ENCODE results near the gene CYLD.

CYLD gene

DNA sequence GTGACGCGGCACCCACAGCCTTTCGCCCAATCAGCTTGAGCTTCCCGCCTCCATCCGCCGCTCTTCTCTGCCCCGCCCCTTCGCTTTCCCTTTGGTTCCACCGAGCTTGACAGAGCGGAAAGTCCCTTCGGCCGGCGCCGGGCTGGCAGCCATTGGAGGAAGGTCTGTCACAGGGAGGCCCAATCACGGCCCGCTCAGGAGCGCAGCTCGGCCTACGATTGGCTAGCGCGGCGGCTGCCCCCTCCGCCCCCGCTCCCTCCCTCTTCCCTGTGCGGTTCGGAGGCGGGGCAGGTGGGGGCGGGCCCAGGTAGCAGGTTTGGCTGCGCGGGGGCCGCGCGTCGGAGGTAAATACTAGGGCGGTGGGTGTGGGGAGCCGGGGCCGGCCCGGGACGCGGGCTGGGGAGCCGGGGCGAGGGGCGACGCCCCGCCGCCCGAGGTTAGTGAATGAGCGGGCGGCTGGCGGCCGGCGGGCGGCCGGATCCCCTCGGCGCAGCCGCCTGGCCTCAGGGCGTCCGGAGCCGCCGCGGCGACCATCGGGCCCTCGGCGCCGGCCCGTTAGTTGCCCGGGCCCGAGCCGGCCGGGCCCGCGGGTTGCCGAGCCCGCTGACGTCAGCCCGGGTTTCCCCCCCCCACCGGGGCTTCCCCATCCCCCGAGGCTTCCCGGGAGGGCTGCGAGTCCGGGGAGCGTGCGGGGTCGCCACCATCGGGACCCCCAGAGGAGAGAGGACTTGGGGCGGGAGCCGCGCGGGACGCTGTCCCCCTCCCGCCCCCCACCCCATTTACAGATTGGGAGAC lies at the start of gene CYLD:
TSS of gene CYLD (plus strand) at position 306 of the 795 bp plus-strand sequence. CDS start 7,613 bp downstream, outside the sequence.
- DNase-seq = peak; percentile 99

DNA sequence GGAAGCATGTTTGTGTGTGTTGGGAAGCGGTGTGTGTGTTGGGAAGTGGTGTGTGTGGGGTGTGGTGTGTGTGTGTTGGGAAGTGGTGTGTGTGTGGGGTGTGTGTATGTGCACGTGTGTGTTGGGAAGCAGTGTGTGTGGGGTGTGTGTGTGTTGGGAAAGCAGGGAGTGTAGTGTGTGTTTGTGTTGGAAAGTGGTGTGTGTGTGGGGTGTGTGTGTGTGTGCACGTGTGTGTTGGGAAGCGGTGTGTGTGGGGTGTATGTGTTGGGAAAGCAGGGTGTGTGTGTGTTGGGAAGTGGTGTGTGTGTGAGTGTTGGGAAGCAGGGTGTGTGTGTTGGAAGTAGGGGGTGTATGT lies 49.3 kb upstream of the CYLD start:
- DNase-seq = no peak

DNA sequence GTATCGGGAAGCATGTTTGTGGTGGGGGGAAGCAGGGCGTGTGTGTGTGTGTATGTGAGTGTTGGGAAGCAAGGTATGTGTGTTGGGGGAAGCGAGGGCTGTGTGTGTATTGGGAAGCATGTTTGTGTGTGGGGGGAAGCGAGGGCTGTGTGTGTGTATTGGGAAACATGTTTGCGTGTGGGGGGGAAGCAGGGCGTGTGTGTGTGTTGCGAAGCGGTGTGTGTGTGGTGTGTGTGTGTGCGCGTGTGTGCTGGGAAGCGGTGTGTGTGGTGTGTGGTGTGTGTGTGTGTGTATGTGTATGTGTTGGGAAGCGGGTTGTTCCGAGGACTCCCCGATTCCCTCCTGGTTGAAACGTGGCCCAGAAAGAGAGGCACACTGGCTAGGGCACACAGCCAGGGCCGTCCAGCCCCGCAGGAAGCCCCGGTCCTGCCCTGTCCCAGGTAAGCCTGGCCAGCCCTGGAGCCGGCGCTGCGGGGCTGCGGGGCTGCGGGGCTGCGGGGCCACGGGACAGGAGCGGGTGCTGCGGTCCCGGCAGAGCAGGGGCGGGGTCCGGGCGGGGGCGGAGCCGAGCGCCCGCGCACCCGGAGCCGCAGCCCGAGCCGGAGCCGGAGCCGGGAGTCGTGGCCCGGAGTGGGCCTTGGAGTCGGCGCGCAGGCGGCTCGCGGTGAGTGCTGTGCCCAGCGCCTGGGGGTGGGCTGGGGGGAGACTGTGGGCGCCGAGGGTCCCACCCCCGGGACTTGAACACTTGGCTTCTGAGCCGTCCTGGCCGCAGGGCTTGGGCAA lies 48.7 kb upstream of the CYLD start, which contains the start of gene NOD2:
TSS of gene NOD2 (plus strand) at position 608 of the 783 bp plus-strand sequence. CDS start 5,890 bp downstream, outside the sequence.
- DNase-seq = no peak

DNA sequence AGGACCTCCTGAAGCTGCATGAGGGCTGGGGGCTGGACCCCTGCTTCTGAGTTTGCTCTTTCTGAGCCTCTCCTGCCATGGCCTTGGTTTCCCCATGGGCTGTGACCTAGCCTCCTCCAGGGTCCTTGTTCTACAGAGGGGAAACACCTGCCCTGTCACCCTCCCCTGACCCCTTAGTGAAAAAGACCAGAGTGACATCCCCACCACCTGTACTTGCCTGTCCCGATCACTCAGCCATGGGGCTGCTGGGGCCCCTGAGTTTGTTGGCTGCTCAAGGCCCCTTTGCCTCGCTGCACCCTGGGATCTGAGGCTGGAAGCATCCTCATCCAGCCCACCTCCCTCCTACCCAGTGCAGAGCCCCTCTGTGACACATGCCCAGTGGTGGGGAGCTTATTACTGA lies 47.7 kb upstream of the CYLD start:
- DNase-seq = no peak

DNA sequence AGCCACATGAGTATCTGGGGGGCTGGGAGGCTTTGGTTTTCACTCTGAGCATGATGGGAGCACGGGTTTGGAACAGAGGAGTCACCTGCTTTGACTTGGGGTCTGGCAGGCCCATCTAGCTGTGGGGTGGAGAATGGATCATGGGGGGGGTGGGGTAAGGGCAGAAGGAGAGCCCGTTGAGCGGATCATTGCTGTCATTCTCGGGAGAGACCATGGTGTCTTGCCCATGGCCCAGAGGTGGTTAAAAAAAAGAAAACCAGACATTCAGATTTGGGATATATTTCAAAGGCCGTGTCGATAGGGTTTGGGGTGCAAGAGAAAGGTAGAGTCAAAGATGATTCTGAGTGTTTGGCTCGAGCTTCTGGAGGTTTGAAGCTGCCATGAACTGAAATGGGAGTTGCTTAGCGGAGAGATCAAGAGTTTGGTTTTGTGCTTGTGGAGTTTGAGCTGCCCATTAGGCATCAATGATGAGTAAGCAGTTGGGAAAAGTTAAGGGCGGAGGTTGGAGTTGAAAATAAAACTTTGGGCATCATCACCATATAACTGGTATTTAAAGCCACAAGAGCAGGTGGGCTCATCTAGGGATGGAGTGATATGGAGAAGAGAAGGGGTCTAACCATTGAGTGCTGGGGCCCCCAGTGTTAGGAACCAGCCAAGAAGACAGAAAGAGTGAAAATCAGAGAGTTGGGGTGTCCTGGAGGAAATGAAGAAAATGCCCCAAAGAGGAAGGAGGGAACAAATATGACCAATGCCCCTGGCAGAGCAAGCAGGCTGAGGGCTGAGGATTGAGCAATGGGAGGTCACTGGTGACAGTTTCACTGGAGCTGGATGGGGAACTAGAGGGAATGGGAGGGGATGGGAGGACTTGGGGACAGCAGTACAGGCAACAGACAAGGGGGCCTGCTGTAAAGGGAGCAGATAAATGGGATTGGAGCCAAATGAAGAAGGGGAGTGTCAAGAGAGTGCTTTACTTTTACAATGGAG lies 46.6 kb upstream of the CYLD start:
- DNase-seq = no peak

DNA sequence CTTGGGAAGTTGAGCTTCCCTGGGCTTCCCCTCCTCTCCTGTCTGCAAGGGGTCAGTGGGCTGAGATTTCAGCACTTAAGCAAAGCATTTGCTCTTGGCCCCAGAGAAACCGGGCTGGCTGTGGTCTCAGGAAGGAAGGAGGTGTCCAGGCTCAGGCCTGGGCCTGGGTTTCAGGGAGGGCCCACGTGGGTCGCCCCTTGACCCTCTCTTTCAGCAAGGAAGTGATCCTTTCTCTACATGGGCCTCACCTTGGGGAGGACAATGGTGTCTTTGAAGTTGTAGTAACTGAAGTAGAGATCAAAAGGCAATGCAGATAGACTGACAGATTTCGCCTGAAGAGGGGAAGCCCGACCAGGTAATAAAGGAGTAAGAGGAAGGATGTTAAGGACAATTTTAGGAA lies 45.8 kb upstream of the CYLD start:
- no peak for DNase-seq

DNA sequence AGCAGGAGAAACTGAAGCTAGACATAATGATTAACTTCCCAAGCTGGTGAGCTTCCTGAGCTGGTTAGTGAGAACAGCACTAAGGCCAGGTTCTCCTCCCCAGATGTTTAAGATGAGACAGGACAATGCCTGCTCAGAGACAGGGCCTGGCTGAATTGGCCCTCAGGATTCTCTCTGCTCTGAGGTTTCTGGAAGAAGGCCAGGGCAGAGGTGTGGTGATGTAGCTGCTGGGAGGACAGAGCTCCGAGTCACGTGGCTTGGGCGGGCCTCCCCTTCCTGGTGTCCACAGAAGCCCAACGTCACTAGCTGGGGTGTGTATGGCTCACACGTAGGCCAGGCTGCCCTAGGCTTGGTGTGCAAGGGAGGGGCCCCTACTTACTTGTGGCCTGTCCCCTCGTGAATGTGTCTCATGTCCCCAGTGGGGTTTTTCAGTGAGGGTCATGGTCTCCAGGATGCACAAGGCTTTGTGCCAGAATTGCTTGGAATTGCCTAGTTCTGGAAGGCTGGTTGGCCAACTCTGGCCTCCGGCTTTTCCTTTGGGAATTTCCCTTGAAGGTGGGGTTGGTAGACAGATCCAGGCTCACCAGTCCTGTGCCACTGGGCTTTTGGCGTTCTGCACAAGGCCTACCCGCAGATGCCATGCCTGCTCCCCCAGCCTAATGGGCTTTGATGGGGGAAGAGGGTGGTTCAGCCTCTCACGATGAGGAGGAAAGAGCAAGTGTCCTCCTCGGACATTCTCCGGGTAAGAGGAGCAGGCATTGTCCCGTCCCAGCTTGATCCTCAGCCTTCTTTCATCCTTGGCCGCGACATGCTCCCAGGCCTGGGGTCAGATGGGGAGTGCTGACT lies 45.1 kb upstream of the CYLD start:
- DNase-seq = no peak

DNA sequence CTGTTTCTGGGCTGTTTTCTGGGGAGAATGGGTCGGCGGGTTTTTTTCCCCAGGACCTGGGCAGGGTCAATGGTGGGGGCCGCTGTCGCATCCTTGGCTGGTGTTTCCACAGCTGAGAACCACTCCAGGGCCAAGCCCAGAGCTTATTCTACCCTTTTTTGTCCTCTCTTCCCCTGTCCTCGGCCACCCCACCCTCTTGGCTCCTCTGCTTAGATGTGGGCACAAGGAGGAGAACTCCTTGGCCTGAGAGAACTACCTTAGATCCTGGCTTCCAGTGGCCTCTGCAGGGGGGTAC lies 44.5 kb upstream of the CYLD start:
- DNase-seq = no peak

DNA sequence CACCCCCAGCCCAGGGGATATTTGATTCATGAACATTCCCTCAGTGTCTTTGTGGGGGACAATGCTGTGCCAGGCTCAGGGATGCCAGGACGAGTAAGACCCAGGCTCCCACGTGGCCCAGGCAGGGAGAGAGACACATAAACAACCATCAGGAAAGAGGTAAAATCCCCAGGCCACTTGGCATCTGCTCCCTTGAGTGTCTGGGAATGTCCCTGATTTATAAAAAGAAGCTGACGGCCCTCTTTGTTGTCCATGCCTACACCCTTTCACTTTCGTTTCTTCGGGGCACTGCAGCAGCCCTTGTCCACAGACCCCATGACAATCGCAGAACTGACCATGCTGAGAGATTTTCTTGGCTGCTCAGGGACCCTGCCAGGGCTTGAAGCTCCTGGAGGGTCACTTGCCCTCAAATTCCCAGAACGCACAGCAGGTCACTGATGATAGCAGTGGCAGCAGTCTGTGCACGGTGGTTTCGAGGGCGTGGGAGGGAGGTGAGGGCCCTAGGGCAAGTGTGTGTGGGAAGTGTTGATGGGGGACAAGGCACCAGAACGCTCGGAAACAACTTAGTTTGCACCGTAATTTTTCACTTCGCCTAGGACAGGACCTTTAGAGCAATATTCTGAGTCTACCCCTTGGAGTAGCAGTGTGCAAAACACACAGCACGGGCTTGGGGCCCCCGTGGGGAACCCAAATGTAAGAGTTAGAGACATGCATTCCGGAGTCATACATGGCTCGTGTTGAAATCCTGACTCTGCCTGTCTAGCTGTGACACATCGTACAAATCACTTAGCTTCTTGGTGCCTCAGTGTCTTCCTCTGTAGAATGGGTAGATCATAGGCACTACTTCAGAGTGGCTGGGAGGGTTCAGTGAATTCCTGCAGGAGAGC lies 43.8 kb upstream of the CYLD start:
- no peak for DNase-seq

DNA sequence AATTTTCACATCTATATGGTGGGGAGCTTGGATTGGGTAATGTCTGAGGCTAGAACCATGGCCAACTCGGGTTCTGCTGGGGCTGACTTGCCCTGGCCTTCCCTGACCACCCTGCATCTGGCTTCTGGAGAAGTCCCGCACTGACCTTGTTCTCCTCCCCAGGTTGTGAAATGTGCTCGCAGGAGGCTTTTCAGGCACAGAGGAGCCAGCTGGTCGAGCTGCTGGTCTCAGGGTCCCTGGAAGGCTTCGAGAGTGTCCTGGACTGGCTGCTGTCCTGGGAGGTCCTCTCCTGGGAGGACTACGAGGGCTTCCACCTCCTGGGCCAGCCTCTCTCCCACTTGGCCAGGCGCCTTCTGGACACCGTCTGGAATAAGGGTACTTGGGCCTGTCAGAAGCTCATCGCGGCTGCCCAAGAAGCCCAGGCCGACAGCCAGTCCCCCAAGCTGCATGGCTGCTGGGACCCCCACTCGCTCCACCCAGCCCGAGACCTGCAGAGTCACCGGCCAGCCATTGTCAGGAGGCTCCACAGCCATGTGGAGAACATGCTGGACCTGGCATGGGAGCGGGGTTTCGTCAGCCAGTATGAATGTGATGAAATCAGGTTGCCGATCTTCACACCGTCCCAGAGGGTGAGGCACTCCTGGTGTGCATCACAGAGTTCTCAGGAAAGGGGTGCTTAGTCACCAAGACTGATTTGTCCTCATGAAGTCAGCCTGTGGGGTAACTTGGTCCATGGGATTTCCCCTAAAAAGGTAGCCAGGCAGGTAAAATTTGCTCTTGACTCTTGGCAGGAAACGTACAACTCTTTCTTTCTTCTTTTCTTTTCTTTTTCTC lies 42.3 kb upstream of the CYLD start:
- DNase-seq = no peak

DNA sequence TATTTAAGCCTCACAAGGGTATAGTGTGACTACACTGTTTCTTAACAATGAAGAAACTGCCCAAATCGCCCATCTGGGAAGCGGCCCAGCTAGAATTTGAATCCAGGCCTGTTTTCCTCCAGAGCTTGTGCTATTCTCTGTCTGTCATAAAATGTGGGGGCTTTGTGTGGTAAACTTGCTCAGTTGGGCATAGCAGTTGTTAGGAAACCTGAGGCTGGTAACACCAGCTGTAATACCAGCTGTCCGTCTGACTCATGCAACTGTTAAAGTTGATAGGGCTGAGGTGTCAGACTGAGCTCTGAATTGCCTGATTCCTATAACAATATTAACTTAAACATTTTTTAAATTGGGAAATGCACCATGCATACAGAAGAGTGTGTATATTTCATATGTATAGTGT lies 39.2 kb upstream of the CYLD start:
- DNase-seq = no peak

DNA sequence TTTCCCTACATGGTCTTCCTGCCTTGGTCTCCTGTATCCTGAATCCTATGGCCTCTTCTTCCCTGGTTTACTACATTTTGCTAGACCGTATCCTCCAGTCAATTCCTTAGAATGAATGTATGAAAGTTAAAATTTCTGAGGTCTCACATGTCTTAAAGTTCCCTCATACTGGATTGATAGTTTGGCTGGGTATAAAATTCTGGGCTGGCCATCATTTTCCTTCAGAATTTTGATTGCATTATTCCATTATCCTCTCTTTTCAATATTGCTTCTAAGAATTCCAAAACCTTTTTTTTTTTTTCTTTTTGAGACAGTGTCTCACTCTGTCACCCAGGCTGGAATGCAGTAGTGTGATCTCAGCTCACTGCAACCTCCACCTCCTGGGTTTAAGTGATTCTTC lies 37.6 kb upstream of the CYLD start:
- no peak for DNase-seq

DNA sequence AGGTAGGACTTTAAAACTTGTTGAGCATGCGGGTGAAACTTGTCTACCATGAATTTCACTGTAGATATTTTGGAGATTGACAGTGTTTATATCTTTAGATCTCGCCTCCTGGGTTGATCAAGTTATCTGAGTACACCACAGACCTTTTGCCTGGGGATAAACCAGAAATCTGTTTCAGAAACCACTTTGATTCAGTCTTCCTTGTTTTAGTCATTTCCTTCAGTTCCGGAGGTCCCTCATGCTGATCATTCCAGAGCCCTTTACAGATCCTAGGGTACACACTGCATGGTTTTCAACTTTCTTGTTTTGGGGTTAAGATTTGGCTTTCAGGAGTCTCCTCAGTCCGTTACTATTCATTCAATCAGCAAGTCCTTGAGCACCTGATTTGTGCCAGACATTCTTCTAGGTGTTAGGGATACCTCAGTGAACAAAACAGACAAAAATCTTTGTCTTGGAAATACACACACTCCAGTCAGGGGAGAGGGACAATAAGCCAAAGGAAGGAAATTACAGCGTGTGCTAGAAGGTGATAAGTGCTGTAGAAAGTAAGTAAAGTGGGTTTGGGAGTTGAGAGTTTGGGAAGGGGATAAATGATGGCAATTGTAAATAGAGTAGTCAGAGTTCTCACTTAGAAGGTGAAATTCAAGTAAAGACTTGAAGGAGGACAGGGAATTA lies 36.3 kb upstream of the CYLD start:
- no peak for DNase-seq

DNA sequence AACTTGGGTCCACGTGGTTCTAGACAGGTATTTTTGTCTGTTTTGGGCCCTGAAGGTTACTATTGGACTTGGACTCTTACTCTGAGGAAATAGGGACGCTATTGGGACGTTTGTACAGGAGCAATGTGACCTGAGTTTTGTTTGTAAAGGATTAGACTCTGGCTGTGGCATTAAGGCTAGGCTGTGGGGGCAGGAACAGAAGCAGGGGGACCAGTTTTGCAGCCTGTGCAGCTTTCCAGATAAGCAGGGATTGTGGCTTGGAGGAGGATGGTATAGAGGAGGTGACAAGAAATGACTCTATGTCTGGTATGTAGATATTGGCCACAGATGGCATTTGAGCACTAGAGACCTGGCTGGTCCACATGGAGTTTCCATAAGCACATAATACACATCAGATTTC lies 35.6 kb upstream of the CYLD start:
- no peak for DNase-seq

DNA sequence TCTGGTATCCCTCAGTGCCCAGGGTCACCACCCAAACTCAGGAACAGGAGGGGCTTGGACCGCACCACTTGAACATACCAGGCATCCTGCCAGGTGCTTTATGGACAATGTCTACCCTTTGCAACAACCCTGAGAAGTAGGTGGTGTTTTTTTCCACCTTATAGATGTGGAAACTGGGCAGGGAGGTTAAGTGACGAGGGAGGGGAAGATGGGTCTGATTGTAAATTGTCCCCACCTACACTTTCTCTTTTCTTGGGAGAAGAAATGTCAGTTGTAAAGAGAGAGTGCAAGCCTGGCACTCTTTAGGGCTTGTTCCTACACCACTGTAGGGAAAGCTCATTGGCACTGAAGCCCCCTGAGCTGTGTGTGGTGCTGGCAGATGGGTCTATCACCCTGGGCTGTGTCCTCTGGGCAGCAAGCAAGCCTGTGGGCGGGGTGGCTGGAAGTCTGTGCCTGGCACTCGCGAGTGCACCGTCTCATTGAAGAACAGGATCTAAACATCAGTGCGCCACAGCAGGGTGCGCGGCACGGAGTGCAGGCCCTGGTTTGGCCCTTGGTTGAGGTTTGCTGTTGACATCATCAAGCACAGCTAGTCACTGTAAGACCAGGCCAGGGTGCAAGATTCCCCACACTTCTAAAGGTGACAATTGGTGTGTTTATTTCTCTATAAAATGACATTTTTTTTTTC lies 33.4 kb upstream of the CYLD start:
- DNase-seq = no peak

DNA sequence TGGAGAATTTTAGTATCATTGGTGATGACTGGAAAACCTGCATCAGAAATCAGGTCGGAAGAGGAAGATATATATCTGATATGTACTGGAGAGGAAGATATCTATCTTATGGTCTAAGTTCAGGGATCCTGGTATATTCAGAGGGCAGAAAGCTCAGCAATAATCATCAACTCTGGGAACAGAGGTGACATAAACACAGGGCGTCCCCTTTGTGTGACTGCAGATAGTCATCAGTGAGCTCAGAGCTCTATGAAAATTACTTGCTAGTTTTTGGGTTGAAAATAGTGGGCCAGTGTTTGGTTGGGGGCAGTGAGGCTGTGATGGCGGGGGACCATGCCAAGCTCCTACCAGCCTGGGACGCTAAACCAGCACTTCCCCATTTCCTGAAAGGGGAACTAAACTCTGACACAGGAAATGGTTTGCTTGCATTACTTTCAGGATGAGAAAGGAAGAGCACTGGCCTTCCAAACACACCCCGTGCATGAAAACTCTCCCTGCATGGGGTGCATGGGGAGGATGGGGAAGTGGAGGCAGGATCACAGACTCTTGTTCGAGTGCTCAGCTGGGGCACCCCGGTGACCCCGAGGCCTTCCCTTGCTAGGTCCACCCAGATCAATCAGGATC lies 32.7 kb upstream of the CYLD start:
- no peak for DNase-seq

DNA sequence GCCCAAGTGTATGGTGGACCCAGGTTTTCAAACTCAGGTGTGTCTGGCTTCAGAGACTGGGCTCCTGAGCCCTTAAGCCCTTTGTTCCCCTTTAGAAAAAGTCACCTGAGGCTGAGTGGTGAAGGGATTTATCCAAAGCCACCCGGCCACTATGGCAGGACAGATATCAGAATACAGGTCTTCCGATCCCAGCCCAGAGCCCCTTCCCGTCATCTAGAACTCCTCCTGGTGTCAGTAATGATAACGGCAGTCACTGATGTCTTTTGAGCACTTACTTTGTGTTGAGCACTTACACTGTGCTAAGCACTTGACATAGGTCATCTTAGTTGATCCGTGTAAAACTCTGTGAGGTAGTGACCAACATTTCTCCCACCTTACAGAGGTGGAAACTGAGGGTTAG lies 31.9 kb upstream of the CYLD start:
- no peak for DNase-seq

DNA sequence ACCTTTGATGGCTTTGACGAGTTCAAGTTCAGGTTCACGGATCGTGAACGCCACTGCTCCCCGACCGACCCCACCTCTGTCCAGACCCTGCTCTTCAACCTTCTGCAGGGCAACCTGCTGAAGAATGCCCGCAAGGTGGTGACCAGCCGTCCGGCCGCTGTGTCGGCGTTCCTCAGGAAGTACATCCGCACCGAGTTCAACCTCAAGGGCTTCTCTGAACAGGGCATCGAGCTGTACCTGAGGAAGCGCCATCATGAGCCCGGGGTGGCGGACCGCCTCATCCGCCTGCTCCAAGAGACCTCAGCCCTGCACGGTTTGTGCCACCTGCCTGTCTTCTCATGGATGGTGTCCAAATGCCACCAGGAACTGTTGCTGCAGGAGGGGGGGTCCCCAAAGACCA lies 30.8 kb upstream of the CYLD start:
- DNase-seq = no peak

Measured in NCI-H1092 (cell line).